PC-3 (cell line): ENCODE results near the gene FBXO41. TPM values are rescaled to one million over a fixed set of nuclear protein-coding genes. Genes with fewer than 3 reads are reported as not detected.

Experiments
- ATAC-seq: fragments of 200-7000 bp; cut with Tn5 transposase; 2 replicates; pipeline ENCODE4 v1.9.1; 2020; ENCODE audit warnings: mild to moderate bottlenecking, moderate library complexity
- BruUV-seq: library from RNA; stranded (reverse); fragments of 400-500 nt; replicated peaks from 2 replicates; lab custom pipeline; 2021; lab: Mats Ljungman, UMichigan
- CTCF ChIA-PET: fragments of 300-600 bp; sonication (Branson Sonifier 250); formaldehyde crosslinking; loops from one replicate; lab custom pipeline; 2022; ENCODE audit warnings: antibody characterized with exemption; lab: Charles Lee
- POLR2A ChIA-PET: fragments of 300-600 bp; sonication (Branson Sonifier 250); formaldehyde crosslinking; loops from one replicate; lab custom pipeline; 2022; ENCODE audit warnings: antibody characterized with exemption; ENCODE audit not compliant: unreplicated experiment; lab: Charles Lee
- DNase-seq: peaks from one replicate; pipeline ENCODE4 v3.0.0-alpha.2; 2015
- H2AFZ ChIP-seq: fragments of 300-600 bp; sonication (generic); 2 replicates; pipeline ENCODE4 v1.6.0; 2016; ENCODE audit warnings: antibody characterized with exemption, low read length
- H3F3A ChIP-seq: fragments of 300-600 bp; sonication (generic); one replicate; pipeline ENCODE4 v1.6.0; 2017; ENCODE audit warnings: antibody characterized with exemption, low read length, control low read depth, mild to moderate bottlenecking; ENCODE audit not compliant: unreplicated experiment
- H3K27ac ChIP-seq: fragments of 300-600 bp; sonication (generic); 2 replicates; pipeline ENCODE4 v1.5.1; 2016; ENCODE audit warnings: mild to moderate bottlenecking, low read length
- H3K27me3 ChIP-seq: fragments of 300-600 bp; sonication (generic); 2 replicates; pipeline ENCODE4 v1.6.1; 2016; ENCODE audit warnings: low read length, mixed read lengths
- H3K36me3 ChIP-seq: fragments of 300-600 bp; sonication (generic); 2 replicates; pipeline ENCODE4 v1.6.1; 2016; ENCODE audit warnings: low read depth, mixed run types, low read length, mixed read lengths
- H3K4me1 ChIP-seq: fragments of 300-600 bp; sonication (generic); 2 replicates; pipeline ENCODE4 v1.5.1; 2016; ENCODE audit warnings: low read length; ENCODE audit not compliant: insufficient read depth
- H3K4me2 ChIP-seq: fragments of 300-600 bp; sonication (generic); 2 replicates; pipeline ENCODE4 v1.6.0; 2016; ENCODE audit warnings: low read length
- H3K4me3 ChIP-seq: fragments of 300-600 bp; sonication (generic); 2 replicates; pipeline ENCODE4 v1.5.1; 2016; ENCODE audit warnings: mild to moderate bottlenecking, low read length, mixed read lengths
- H3K79me2 ChIP-seq: fragments of 300-600 bp; sonication (generic); 2 replicates; pipeline ENCODE4 v1.6.1; 2017; ENCODE audit warnings: low read length, mixed read lengths
- H3K9ac ChIP-seq: fragments of 300-600 bp; sonication (generic); 2 replicates; pipeline ENCODE4 v1.6.0; 2016; ENCODE audit warnings: mild to moderate bottlenecking, low read length
- H3K9me2 ChIP-seq: fragments of 300-600 bp; sonication (generic); replicated peaks from 2 replicates; pipeline ENCODE4 v1.6.1; 2016; ENCODE audit warnings: mixed run types, low read length, mixed read lengths
- H3K9me3 ChIP-seq: fragments of 300-600 bp; sonication (generic); 2 replicates; pipeline ENCODE4 v1.6.1; 2016; ENCODE audit warnings: low read length, mixed read lengths
- H4K20me1 ChIP-seq: fragments of 300-600 bp; sonication (generic); 2 replicates; pipeline ENCODE4 v1.6.1; 2016; ENCODE audit warnings: low read length, mixed read lengths
- EZH2 ChIP-seq: fragments of 300-600 bp; sonication (generic); IDR thresholded peaks from one replicate; pipeline ENCODE4 v1.6.1; 2017; ENCODE audit warnings: antibody characterized with exemption, mild to moderate bottlenecking, low read length; ENCODE audit not compliant: unreplicated experiment
- EZH2phosphoT487 ChIP-seq: fragments of 300-600 bp; sonication (generic); IDR thresholded peaks from 2 replicates; pipeline ENCODE4 v1.6.1; 2018; ENCODE audit warnings: mild to moderate bottlenecking, antibody characterized with exemption, low read length, borderline replicate concordance
- intact Hi-C: fragments of 100-400 bp; cut with micrococcal nuclease; formaldehyde crosslinking; loops from 2 replicates; pipeline ENCODE4 v1.9.0; 2023
- total RNA-seq: library from RNA; depleted of rRNA; stranded (reverse); fragments of >200 nt; gene quantifications from 2 replicates; pipeline ENCODE4 v1.2.3, GENCODE V29; 2014
- TF ChIP-seq, protein P1 (sequence below): fragments of 300-600 bp; sonication (generic); conservative IDR thresholded peaks from 2 replicates; pipeline ENCODE4 v1.5.1; 2017; ENCODE audit warnings: antibody characterized with exemption, low read depth, mild to moderate bottlenecking, low read length

Gene FBXO41
- total RNA-seq, 1 experiment from 2014 or later, result 4.2 TPM

DNA sequence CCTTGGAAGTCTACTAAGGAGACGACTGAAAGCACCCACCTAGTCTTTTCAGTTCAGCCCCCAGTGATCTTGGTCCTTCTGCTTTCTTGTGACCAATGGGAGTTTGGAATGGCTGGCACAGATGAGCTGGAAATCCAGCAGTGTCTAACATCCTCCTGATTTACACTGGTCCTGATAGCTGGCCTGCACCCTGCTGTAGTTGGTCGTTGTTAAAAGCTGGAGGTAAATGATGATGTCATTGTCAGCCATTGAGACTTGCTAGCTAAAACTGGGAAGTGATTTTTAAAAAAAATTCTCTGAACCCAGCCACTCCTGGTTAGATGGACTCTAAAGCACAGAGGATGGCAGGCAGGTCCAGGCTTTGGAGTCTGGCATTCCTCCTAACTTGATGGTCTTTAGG, 30.9 kb downstream of the FBXO41 start:
- POLR2A ChIA-PET, result interaction anchor here (0.6 kb wide), 1 partner anchor 734 kb away, joined by 4 read pairs; no protein-coding TSS in a partner anchor
- 0 out of 2 replicates have a peak, but pooled peaks cover 4% of the 10 kb centered on the region for H4K20me1 ChIP-seq
- CTCF ChIA-PET, result no interaction called here
- H3F3A ChIP-seq, result no peaks in the 10 kb centered on the region
- intact Hi-C loops, result no loop called here
- H3K27me3 ChIP-seq, result no peaks in the 10 kb centered on the region
- no peak overlapping the region for H3K4me2 ChIP-seq
- no peaks in the 10 kb centered on the region for H3K79me2 ChIP-seq
- ATAC-seq, result no peak
- no peak overlapping the region for H2AFZ ChIP-seq
- no peak overlapping the region for H3K27ac ChIP-seq
- H3K4me1 ChIP-seq, result no peaks in the 10 kb centered on the region
- H3K36me3 ChIP-seq, result peaks cover 37% of the 10 kb centered on the region
- no TSS peak for BruUV-seq
- no peaks in the 10 kb centered on the region for H3K9me2 ChIP-seq
- no peaks in the 10 kb centered on the region for H3K9me3 ChIP-seq
- no peak overlapping the region for H3K9ac ChIP-seq
- TF ChIP-seq, protein P1, sequence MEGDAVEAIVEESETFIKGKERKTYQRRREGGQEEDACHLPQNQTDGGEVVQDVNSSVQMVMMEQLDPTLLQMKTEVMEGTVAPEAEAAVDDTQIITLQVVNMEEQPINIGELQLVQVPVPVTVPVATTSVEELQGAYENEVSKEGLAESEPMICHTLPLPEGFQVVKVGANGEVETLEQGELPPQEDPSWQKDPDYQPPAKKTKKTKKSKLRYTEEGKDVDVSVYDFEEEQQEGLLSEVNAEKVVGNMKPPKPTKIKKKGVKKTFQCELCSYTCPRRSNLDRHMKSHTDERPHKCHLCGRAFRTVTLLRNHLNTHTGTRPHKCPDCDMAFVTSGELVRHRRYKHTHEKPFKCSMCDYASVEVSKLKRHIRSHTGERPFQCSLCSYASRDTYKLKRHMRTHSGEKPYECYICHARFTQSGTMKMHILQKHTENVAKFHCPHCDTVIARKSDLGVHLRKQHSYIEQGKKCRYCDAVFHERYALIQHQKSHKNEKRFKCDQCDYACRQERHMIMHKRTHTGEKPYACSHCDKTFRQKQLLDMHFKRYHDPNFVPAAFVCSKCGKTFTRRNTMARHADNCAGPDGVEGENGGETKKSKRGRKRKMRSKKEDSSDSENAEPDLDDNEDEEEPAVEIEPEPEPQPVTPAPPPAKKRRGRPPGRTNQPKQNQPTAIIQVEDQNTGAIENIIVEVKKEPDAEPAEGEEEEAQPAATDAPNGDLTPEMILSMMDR, result no peak
- TF ChIP-seq EZH2 (no peak), EZH2phosphoT487 (no peak)
- DNase-seq, result no peak
- H3K4me3 ChIP-seq, result no peak overlapping the region

DNA sequence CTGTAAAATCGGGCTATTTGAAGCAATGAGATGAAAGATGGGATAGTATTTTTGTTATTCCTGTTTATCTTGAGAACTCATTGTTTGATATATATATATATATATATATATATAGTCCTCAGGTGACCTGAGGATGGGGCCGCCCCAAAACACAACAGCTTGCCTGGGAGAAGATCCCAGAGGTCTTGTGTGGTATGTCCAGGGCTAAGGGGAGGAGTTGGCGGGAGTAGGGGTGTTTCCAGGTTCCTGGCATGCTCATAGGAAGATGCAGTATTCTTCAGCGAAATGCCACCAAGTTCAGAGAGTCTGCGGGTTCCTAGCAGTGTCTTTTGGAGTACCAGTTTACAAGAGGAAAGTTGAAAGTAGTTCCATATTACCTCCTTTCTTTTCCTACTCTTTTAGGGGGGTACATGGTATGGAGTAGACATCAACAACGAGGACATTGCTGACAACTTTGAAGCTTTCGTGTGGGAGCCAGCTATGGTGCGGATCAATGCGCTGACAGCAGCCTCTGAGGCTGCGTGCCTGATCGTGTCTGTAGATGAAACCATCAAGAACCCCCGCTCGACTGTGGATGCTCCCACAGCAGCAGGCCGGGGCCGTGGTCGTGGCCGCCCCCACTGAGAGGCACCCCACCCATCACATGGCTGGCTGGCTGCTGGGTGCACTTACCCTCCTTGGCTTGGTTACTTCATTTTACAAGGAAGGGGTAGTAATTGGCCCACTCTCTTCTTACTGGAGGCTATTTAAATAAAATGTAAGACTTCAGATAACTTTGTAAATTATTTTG, 31.8 kb downstream of the FBXO41 start:
- POLR2A ChIA-PET, result no interaction called here
- TF ChIP-seq EZH2phosphoT487 (no peak), EZH2 (no peak)
- TF ChIP-seq, protein P1, result no peak
- Histone ChIP-seq H3F3A (no peaks in the 10 kb centered on the region), H4K20me1 (0 out of 2 replicates have a peak, but pooled peaks cover 4% of the 10 kb centered on the region), H3K4me1 (no peaks in the 10 kb centered on the region), H3K4me2 (no peak overlapping the region), H3K79me2 (no peaks in the 10 kb centered on the region), H3K36me3 (peaks cover 44% of the 10 kb centered on the region), H3K9me2 (no peaks in the 10 kb centered on the region), H2AFZ (no peak overlapping the region), H3K4me3 (no peak overlapping the region), H3K27ac (no peak overlapping the region), H3K9me3 (no peaks in the 10 kb centered on the region), H3K9ac (no peak overlapping the region), H3K27me3 (no peaks in the 10 kb centered on the region)
- intact Hi-C loops, result no loop called here
- CTCF ChIA-PET, result no interaction called here
- DNase-seq (no peak), ATAC-seq (no peak)
- BruUV-seq, result no TSS peak
